DND-41 (cell line): ENCODE data around the gene SLFN12L.

Experiments used
- EZH2 ChIP-seq: IDR thresholded peaks from 3 replicates; pipeline ENCODE4 v1.6.1; 2012; ENCODE audit warnings: borderline replicate concordance, low read depth, mild to moderate bottlenecking, moderate library complexity, low read length, inconsistent platforms; ENCODE audit not compliant: severe bottlenecking
- TF ChIP-seq, protein P1 (sequence below): IDR thresholded peaks from 2 replicates; pipeline ENCODE4 v1.5.1; 2012; ENCODE audit warnings: borderline replicate concordance, low read length, moderate library complexity, mild to moderate bottlenecking; ENCODE audit not compliant: poor library complexity, severe bottlenecking; ENCODE audit errors: extremely low read depth

DNA sequence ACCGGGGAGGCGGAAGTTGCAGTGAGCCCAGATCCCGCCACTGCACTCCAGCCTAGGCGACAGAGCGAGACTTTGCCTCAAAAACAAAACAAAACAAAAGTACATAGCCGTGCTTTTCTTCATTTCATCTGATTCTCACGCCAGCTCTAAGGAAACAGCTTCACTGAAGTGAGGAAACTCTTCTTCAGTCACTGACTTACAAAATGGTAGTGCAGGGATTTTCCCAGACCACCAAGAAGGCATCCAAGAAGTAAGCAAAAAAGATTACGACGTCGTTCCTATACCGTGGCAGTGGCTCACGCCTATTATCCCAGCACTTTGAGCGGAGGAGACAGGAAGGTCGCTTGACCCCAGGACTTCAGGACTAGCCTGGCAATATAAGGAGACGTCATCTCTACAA is 48.5 kb downstream of the SLFN12L start:
- TF ChIP-seq, protein P1, sequence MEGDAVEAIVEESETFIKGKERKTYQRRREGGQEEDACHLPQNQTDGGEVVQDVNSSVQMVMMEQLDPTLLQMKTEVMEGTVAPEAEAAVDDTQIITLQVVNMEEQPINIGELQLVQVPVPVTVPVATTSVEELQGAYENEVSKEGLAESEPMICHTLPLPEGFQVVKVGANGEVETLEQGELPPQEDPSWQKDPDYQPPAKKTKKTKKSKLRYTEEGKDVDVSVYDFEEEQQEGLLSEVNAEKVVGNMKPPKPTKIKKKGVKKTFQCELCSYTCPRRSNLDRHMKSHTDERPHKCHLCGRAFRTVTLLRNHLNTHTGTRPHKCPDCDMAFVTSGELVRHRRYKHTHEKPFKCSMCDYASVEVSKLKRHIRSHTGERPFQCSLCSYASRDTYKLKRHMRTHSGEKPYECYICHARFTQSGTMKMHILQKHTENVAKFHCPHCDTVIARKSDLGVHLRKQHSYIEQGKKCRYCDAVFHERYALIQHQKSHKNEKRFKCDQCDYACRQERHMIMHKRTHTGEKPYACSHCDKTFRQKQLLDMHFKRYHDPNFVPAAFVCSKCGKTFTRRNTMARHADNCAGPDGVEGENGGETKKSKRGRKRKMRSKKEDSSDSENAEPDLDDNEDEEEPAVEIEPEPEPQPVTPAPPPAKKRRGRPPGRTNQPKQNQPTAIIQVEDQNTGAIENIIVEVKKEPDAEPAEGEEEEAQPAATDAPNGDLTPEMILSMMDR = no peak
- no peak for TF ChIP-seq EZH2
